Measurements from ENCODE around the gene CHD5.
A peak's percentile ranks its signal among the peaks of the same experiment; 100 is the strongest.

Gene CHD5

DNA sequence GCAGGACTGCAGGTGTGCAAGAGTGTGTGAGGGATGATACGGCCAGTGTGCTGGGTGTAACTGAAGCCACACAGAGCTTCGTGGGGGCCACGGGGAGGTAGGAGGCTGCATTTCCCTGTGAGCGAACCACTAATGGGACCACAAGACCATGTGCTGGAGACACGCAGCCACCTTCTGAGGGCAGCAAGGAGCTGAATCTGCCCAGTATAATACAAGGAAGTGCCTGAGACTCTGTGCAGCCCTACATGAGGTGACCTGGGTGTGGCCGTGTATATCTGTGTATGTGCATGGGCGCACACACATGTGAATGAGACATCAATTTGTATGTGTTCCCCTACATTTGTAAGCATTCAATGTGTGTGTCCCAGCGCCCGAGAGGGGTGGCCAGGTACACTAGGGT lies 50.8 kb downstream of the CHD5 start:
- TF ChIP-seq, protein P1, sequence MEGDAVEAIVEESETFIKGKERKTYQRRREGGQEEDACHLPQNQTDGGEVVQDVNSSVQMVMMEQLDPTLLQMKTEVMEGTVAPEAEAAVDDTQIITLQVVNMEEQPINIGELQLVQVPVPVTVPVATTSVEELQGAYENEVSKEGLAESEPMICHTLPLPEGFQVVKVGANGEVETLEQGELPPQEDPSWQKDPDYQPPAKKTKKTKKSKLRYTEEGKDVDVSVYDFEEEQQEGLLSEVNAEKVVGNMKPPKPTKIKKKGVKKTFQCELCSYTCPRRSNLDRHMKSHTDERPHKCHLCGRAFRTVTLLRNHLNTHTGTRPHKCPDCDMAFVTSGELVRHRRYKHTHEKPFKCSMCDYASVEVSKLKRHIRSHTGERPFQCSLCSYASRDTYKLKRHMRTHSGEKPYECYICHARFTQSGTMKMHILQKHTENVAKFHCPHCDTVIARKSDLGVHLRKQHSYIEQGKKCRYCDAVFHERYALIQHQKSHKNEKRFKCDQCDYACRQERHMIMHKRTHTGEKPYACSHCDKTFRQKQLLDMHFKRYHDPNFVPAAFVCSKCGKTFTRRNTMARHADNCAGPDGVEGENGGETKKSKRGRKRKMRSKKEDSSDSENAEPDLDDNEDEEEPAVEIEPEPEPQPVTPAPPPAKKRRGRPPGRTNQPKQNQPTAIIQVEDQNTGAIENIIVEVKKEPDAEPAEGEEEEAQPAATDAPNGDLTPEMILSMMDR (IDR thresholded peaks at IDR 0.05; ENCODE audit: low read length, missing control alignments): no peak
- no peak for DNase-seq (ENCODE audit: low read depth)
- no peak overlapping the region for H3K4me3 ChIP-seq (replicated peaks; ENCODE audit: low read depth, low read length)

DNA sequence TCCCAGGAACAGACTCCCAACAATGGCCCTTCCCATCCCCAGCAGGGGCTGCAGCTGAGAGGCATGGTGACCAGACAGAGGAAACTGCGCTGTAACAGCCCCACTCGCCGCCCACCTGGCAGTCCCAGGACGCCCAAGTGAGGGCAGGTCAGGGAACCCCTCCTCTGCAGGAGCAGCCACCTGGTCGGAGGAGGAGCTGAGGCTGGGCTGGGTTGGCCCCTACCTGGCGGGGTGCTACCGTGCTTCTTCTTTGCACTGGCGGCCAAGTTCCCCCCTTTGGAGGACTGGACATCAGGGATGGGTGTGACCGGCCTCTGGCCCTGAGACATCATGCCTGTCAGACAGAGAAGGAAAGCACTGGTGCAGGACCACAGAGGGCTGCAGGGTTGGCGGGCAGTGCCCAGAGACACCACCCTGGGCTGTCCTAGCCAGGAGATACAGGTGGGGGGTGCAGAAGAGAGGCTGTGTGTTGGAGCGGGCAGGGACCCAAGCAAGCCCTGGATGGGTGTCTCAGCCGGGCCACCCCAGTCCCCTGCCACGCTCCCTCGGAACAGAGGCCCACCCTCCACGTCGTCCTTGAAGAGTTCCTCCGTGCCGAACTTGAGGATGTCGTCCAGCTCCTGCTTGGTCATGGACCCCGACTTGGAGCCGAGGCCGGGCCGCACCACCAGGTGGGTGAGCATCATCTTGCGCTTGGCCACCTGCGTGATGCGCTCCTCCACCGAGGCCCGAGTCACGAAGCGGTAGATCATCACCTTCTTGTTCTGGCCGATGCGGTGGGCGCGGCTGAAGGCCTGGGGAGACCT lies 51.6 kb downstream of the CHD5 start:
- no peak overlapping the region for H3K4me3 ChIP-seq (replicated peaks; ENCODE audit: low read depth, low read length)
- no peak for DNase-seq (ENCODE audit: low read depth)
- TF ChIP-seq, protein P1 (IDR thresholded peaks at IDR 0.05; ENCODE audit: low read length, missing control alignments): no peak

DNA sequence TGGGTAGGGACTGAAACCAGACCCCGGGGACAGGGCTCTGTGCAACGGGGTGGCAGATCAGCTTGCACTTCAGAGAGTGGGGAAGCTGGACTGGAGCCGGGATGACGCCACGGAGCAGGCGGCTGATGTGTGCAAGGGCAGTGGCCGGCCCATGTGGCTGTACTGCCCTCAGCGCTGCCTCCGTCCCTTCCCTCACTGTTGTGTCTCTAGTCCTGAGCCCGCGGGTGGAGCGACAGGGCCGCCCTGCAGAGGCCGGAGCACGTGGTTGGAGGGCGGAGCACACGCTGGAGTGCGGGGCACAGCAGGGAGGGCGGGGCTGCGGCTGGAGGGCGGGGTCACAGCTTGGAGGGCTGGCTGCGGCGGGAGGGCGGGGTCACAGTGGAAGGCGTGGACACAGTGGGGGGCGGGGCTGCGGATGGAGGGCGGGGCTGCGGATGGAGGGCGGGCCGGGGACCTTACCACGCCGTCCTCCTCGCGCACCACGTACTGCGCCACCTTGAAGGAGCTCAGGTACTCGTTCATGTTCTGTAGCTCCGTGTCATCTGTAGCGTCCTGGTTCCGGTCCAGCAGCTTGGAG lies 52.4 kb downstream of the CHD5 start:
- peak; percentile 59 for DNase-seq (ENCODE audit: low read depth)
- TF ChIP-seq, protein P1 (IDR thresholded peaks at IDR 0.05; ENCODE audit: low read length, missing control alignments): no peak
- H3K4me3 ChIP-seq (replicated peaks; ENCODE audit: low read depth, low read length): no peak overlapping the region

DNA sequence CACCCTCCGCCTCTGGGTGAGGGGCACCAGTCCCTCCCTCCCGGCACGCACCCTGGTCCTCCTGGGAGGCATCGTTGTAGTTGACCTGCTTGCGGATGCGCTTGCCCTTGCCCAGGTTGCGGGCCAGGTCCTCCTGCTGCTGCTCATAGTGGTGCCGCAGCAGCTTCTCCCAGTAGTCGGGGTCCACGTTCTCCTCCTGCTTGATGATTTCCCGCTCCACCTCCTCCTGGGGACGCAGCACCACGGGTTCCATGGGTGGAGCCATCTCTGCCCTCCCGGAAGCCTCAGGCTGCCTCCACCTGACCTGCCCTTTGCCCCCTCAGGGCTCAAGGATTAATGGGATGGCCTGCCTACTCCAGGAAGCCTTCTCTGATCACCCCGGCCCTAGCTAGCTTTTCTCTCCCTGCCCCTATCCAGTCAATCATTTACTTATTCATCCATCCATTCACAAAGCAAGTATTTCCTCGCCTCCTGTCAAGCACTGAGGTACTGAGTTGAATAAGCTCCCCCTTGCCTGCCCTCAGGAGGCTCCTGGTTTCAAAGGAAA lies 53.5 kb downstream of the CHD5 start:
- TF ChIP-seq, protein P1 (IDR thresholded peaks at IDR 0.05; ENCODE audit: low read length, missing control alignments): no peak
- no peak overlapping the region for H3K4me3 ChIP-seq (replicated peaks; ENCODE audit: low read depth, low read length)
- DNase-seq (ENCODE audit: low read depth): no peak

DNA sequence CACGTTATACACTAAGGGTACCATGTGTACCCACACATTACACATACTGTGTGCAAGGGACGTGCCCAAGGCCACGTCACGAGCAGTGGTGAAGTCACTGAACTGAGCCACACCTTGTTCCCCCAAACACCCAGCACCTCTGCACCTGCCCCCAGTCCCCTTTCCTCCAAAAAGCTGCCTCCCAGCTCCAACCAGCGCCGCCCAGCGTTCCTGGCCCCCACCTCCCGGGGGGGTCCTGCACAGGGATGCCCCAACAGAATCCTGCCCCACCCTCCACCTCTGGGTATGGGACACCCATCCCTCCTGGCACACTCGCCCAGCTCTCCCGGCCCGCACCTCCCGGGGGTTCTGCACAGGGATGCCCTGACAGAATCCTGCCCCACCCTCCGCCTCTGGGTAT lies 54.1 kb downstream of the CHD5 start:
- H3K4me3 ChIP-seq (replicated peaks; ENCODE audit: low read depth, low read length): no peak overlapping the region
- no peak for DNase-seq (ENCODE audit: low read depth)
- TF ChIP-seq, protein P1 (IDR thresholded peaks at IDR 0.05; ENCODE audit: low read length, missing control alignments): no peak

DNA sequence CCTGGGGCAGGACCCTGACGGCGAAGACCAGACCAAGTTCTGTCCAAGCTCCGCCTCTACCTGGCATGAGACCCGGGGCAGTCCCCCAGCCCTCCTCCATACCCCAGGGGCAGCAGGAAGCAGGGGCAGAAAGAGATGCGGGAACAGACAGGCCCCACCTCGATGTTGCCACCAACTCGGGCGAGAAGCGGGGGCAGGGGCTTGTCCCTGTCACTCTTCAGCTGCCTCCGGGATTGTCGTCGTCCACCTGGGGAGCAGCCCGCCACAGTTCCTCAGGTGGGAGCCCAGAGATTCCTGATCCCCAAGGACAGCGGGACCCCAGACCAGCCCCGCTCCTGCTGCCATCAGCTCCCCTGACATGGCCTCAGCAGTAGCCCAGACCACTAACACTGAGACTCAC lies 54.8 kb downstream of the CHD5 start:
- no peak overlapping the region for H3K4me3 ChIP-seq (replicated peaks; ENCODE audit: low read depth, low read length)
- DNase-seq (ENCODE audit: low read depth): no peak
- TF ChIP-seq, protein P1 (IDR thresholded peaks at IDR 0.05; ENCODE audit: low read length, missing control alignments): no peak

Data from fibroblast of pulmonary artery (primary cell).